Measurements from ENCODE around the gene DCHS1.
"Not testable (repeated sequence)": the region's sequence is repeated elsewhere in the genome, so short reads cannot be mapped to it uniquely, and the experiment has no call there.

- TF ChIP-seq CTCF, POLR2AphosphoS5, EP300 (IDR thresholded peaks at IDR 0.05): not testable (repeated sequence)
Measured at GRCh38 chr11:6690431-6691132, 35.0 kb upstream of the DCHS1 start.
